HEK293 (cell line): Measurements from ENCODE around the gene ERBB4.

Experiments used
- TRIM28 ChIP-seq: IDR thresholded peaks from 2 replicates; pipeline ENCODE4 v1.6.1; 2011; ENCODE audit warnings: low read length, control low read depth, borderline replicate concordance
- ZFP41 ChIP-seq: fragments of 450-650 bp; formaldehyde crosslinking; IDR thresholded peaks from 2 replicates; pipeline ENCODE4 v1.5.1; 2016; ENCODE audit warnings: missing biosample characterization, missing genetic modification characterization, borderline replicate concordance
- ZNF114 ChIP-seq: fragments of 450-650 bp; formaldehyde crosslinking; IDR thresholded peaks from 2 replicates; pipeline ENCODE4 v1.5.0; 2017; ENCODE audit warnings: missing biosample characterization, missing genetic modification characterization
- ZNF169 ChIP-seq: fragments of 450-650 bp; formaldehyde crosslinking; IDR thresholded peaks from 2 replicates; pipeline ENCODE4 v1.5.1; 2016; ENCODE audit warnings: missing biosample characterization, missing genetic modification characterization
- ZNF561 ChIP-seq: fragments of 450-650 bp; IDR thresholded peaks from 2 replicates; pipeline ENCODE4 v1.5.1; 2018; ENCODE audit warnings: missing biosample characterization, missing genetic modification characterization, borderline replicate concordance
- ZNF830 ChIP-seq: fragments of 450-650 bp; IDR thresholded peaks from 2 replicates; pipeline ENCODE4 v1.5.0; 2018; ENCODE audit warnings: missing biosample characterization, missing genetic modification characterization, low read depth, mild to moderate bottlenecking, moderate library complexity
- TF ChIP-seq, protein P1 (sequence below): fragments of 450-650 bp; formaldehyde crosslinking; IDR thresholded peaks from 2 replicates; pipeline ENCODE4 v1.5.1; 2016; ENCODE audit warnings: missing biosample characterization, missing genetic modification characterization
- TF ChIP-seq, protein P2 (sequence below): sonication (generic); formaldehyde crosslinking; IDR thresholded peaks from 2 replicates; pipeline ENCODE4 v1.8.1; 2022; ENCODE audit warnings: mild to moderate bottlenecking, moderate library complexity, missing genetic modification reagents
- TF ChIP-seq, protein P3 (sequence below): fragments of 450-650 bp; formaldehyde crosslinking; IDR thresholded peaks from 2 replicates; pipeline ENCODE4 v1.5.1; 2017; ENCODE audit warnings: missing biosample characterization, missing genetic modification characterization

DNA sequence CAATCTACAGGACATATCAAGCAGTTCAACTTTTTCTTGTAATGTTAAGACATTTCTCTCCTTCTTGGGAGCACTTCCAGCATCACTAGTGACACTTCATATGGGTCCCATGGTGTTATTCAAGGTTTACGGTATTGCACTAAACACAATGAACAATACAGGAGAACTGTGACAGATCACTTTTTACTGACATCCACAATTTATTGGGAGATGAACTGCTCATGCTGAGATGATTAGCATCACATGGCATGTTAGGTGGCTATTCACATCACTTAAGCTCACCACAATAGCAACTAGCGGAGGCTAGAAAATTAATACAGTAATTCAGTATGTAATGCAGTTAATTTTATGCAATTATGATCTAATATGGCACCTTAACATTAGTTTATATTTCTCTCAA, 264.4 kb downstream of the ERBB4 start:
- TF ChIP-seq, protein P1, sequence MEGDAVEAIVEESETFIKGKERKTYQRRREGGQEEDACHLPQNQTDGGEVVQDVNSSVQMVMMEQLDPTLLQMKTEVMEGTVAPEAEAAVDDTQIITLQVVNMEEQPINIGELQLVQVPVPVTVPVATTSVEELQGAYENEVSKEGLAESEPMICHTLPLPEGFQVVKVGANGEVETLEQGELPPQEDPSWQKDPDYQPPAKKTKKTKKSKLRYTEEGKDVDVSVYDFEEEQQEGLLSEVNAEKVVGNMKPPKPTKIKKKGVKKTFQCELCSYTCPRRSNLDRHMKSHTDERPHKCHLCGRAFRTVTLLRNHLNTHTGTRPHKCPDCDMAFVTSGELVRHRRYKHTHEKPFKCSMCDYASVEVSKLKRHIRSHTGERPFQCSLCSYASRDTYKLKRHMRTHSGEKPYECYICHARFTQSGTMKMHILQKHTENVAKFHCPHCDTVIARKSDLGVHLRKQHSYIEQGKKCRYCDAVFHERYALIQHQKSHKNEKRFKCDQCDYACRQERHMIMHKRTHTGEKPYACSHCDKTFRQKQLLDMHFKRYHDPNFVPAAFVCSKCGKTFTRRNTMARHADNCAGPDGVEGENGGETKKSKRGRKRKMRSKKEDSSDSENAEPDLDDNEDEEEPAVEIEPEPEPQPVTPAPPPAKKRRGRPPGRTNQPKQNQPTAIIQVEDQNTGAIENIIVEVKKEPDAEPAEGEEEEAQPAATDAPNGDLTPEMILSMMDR (tag by site-specific recombination) = no peak
- TF ChIP-seq ZNF114 (tag by site-specific recombination) (no peak), ZNF830 (tag by site-specific recombination) (no peak), ZFP41 (tag by site-specific recombination) (no peak), ZNF169 (no peak), TRIM28 (no peak), ZNF561 (no peak)
- TF ChIP-seq, protein P2, sequence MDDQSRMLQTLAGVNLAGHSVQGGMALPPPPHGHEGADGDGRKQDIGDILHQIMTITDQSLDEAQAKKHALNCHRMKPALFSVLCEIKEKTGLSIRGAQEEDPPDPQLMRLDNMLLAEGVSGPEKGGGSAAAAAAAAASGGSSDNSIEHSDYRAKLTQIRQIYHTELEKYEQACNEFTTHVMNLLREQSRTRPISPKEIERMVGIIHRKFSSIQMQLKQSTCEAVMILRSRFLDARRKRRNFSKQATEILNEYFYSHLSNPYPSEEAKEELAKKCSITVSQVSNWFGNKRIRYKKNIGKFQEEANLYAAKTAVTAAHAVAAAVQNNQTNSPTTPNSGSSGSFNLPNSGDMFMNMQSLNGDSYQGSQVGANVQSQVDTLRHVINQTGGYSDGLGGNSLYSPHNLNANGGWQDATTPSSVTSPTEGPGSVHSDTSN (CRISPR knock-in tag) = no peak
- TF ChIP-seq, protein P3, sequence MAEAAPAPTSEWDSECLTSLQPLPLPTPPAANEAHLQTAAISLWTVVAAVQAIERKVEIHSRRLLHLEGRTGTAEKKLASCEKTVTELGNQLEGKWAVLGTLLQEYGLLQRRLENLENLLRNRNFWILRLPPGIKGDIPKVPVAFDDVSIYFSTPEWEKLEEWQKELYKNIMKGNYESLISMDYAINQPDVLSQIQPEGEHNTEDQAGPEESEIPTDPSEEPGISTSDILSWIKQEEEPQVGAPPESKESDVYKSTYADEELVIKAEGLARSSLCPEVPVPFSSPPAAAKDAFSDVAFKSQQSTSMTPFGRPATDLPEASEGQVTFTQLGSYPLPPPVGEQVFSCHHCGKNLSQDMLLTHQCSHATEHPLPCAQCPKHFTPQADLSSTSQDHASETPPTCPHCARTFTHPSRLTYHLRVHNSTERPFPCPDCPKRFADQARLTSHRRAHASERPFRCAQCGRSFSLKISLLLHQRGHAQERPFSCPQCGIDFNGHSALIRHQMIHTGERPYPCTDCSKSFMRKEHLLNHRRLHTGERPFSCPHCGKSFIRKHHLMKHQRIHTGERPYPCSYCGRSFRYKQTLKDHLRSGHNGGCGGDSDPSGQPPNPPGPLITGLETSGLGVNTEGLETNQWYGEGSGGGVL (tag by site-specific recombination) = no peak
